ENCODE data around the gene FNDC1. TPM values are rescaled to one million over a fixed set of nuclear protein-coding genes. Genes with fewer than 3 reads are reported as not detected.

The FNDC1 gene
- total RNA-seq, 2 donors from 2014 or later = 0.52 TPM; not detected in 1

- H3K9me3 ChIP-seq = no peaks in the 10 kb centered on the region
- no peaks in the 10 kb centered on the region for H3K36me3 ChIP-seq (replicated peaks in 1 of 2; ENCODE audit: insufficient read depth in 1 of 2, low read depth in 2 of 2)
- no peak for DNase-seq
- intact Hi-C loops (cut with DNase I) = no loop called here
- H3K27ac ChIP-seq = no peak overlapping the region
- no peaks in the 10 kb centered on the region for H3K27me3 ChIP-seq
- no peaks in the 10 kb centered on the region for H3K4me1 ChIP-seq
- no peak overlapping the region for H3K4me3 ChIP-seq
- ATAC-seq = no peak
- 79 to 82% methylated on average over 4 of the region's 4 CpGs for WGBS, 2 donors
- TF ChIP-seq POLR2A (IDR thresholded peaks at IDR 0.05) = no peak
- TF ChIP-seq, protein P1, sequence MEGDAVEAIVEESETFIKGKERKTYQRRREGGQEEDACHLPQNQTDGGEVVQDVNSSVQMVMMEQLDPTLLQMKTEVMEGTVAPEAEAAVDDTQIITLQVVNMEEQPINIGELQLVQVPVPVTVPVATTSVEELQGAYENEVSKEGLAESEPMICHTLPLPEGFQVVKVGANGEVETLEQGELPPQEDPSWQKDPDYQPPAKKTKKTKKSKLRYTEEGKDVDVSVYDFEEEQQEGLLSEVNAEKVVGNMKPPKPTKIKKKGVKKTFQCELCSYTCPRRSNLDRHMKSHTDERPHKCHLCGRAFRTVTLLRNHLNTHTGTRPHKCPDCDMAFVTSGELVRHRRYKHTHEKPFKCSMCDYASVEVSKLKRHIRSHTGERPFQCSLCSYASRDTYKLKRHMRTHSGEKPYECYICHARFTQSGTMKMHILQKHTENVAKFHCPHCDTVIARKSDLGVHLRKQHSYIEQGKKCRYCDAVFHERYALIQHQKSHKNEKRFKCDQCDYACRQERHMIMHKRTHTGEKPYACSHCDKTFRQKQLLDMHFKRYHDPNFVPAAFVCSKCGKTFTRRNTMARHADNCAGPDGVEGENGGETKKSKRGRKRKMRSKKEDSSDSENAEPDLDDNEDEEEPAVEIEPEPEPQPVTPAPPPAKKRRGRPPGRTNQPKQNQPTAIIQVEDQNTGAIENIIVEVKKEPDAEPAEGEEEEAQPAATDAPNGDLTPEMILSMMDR (IDR thresholded peaks at IDR 0.05) = no peak
These were observed 10.8 kb downstream of the FNDC1 start for GRCh38 chr6:159180001-159180400.

GRCh38 chr6:159181914-159182313 is 12.7 kb downstream of the FNDC1 start:
- peaks cover 0 to 6% (median 0%) of the 10 kb centered on the region in 3 donors for H3K9me3 ChIP-seq
- no peak for DNase-seq
- H3K36me3 ChIP-seq (replicated peaks in 1 of 2; ENCODE audit: insufficient read depth in 1 of 2, low read depth in 2 of 2) = no peaks in the 10 kb centered on the region
- no peak for ATAC-seq
- H3K4me3 ChIP-seq = no peak overlapping the region
- H3K27ac ChIP-seq = no peak overlapping the region
- WGBS, 2 donors = 92 to 96% methylated on average over 2 of the region's 2 CpGs
- intact Hi-C loops (cut with DNase I) = no loop called here
- no peak for TF ChIP-seq POLR2A (IDR thresholded peaks at IDR 0.05)
- TF ChIP-seq, protein P1 (IDR thresholded peaks at IDR 0.05) = no peak
- no peaks in the 10 kb centered on the region for H3K27me3 ChIP-seq
- H3K4me1 ChIP-seq = no peaks in the 10 kb centered on the region

DNA sequence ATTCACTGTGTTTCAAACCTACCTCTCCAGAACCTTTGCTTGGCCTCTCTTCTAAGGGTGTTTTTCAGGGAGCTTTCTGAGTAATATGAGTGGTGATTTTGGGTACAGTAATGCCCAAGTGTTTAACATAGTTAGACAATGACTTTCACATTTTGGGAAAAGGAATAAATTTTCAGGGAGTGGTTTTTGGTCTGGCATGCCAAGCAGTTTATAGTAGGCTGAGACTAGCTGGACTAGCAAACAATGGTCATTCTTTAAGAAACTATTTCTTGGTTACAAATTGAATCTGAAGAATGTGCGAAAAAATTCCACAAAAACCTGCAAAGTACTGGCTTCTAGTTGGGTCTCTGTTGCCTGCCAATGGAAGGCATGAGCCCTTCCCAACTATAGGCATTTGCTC is 15.4 kb downstream of the FNDC1 start:
- ATAC-seq (no peak), DNase-seq (no peak)
- WGBS, 2 donors = 71 to 80% methylated on average over 1 of the region's 1 CpG
- H3K4me1 ChIP-seq = no peaks in the 10 kb centered on the region
- no peak overlapping the region for H3K4me3 ChIP-seq
- H3K9me3 ChIP-seq = peaks cover 0 to 6% (median 0%) of the 10 kb centered on the region in 3 donors
- no peak overlapping the region for H3K27ac ChIP-seq
- H3K36me3 ChIP-seq (replicated peaks in 1 of 2; ENCODE audit: insufficient read depth in 1 of 2, low read depth in 2 of 2) = no peaks in the 10 kb centered on the region
- TF ChIP-seq POLR2A (IDR thresholded peaks at IDR 0.05) = no peak
- TF ChIP-seq, protein P1 (IDR thresholded peaks at IDR 0.05) = no peak
- intact Hi-C loops (cut with DNase I) = no loop called here
- H3K27me3 ChIP-seq = no peaks in the 10 kb centered on the region

- intact Hi-C loops (cut with DNase I) = no loop called here
- no peak for ATAC-seq
- Histone ChIP-seq H3K9me3 (peaks cover 0 to 4% (median 0%) of the 10 kb centered on the region in 3 donors), H3K27ac (no peak overlapping the region), H3K4me3 (no peak overlapping the region), H3K27me3 (no peaks in the 10 kb centered on the region), H3K4me1 (no peaks in the 10 kb centered on the region), H3K36me3 (replicated peaks in 1 of 2; ENCODE audit: insufficient read depth in 1 of 2, low read depth in 2 of 2) (no peaks in the 10 kb centered on the region)
- no peak for DNase-seq
- WGBS, 2 donors = 72 to 77% methylated on average over 6 to 7 of the region's 7 CpGs
- TF ChIP-seq, protein P1 (IDR thresholded peaks at IDR 0.05) = no peak
- TF ChIP-seq POLR2A (IDR thresholded peaks at IDR 0.05) = no peak
These were observed 21.3 kb downstream of the FNDC1 start for GRCh38 chr6:159190460-159190859.

- WGBS, 2 donors = 55 to 57% methylated on average over 2 of the region's 2 CpGs
- no peak overlapping the region for H3K4me3 ChIP-seq
- intact Hi-C loops (cut with DNase I) = no loop called here
- no peak for DNase-seq
- no peak overlapping the region for H3K27ac ChIP-seq
- H3K27me3 ChIP-seq = no peaks in the 10 kb centered on the region
- no peaks in the 10 kb centered on the region for H3K9me3 ChIP-seq
- H3K4me1 ChIP-seq = no peaks in the 10 kb centered on the region
- H3K36me3 ChIP-seq (replicated peaks in 1 of 2; ENCODE audit: insufficient read depth in 1 of 2, low read depth in 2 of 2) = no peaks in the 10 kb centered on the region
- TF ChIP-seq POLR2A (IDR thresholded peaks at IDR 0.05) = no peak
- TF ChIP-seq, protein P1 (IDR thresholded peaks at IDR 0.05) = no peak
- ATAC-seq = no peak
These were observed 24.7 kb downstream of the FNDC1 start for GRCh38 chr6:159193923-159194322.
